Activated naive CD8-positive, alpha-beta T cell treated with anti-CD3 and anti-CD28 coated beads for 36 hours (primary cell): ENCODE results near the gene KCNH2. TPM values are rescaled to one million over a fixed set of nuclear protein-coding genes. Genes with fewer than 3 reads are reported as not detected.
A peak's percentile ranks its signal among the peaks of the same experiment; 100 is the strongest.

Experiments
- DNase-seq: peaks from one replicate; pipeline ENCODE4 v3.0.0; 2021
- H3K27ac Mint-ChIP-seq: one replicate; pipeline ENCODE4 v1.8.0; 2022; ENCODE audit warnings: mild to moderate bottlenecking, moderate library complexity, mixed read lengths
- H3K27me3 Mint-ChIP-seq: one replicate; pipeline ENCODE4 v1.8.0; 2022; ENCODE audit warnings: mild to moderate bottlenecking, mixed read lengths
- H3K36me3 Mint-ChIP-seq: one replicate; pipeline ENCODE4 v1.8.0; 2021; ENCODE audit warnings: mild to moderate bottlenecking, mixed read lengths
- H3K4me1 Mint-ChIP-seq: one replicate; pipeline ENCODE4 v1.8.0; 2021; ENCODE audit warnings: mixed read lengths
- H3K4me3 Mint-ChIP-seq: one replicate; pipeline ENCODE4 v1.8.0; 2022; ENCODE audit warnings: mild to moderate bottlenecking, moderate library complexity, mixed read lengths
- H3K9me3 Mint-ChIP-seq: one replicate; pipeline ENCODE4 v1.8.0; 2022; ENCODE audit warnings: mixed read lengths
- total RNA-seq, 2 experiments: library from RNA; stranded (reverse); gene quantifications; one replicate each; pipeline ENCODE4 v1.2.3, GENCODE V29; 2021

KCNH2 gene
- total RNA-seq, 2 experiments from 2014 or later, result 0.22 to 0.45 TPM

DNA sequence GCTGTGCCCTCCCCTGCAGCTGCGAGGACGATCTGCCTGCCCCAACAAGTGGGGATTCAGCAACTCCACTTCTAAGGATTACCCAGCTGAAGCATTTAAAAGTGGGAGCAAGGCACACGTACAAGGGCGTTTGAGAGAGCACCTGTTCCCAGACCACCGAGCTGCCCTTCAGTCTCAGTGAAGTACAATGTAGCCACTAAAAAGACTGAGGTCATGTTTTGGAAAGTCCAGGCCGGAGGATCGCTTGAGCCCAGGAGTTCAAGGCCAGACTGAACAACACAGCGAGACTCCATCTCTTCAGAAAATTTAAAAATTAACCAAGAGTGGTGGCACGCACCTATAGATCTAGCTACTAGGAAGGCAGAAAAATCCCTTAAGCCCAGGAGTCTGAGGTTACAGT is 27.4 kb upstream of the KCNH2 start:
- Mint-ChIP-seq H3K27me3 (no peaks in the 10 kb centered on the region), H3K36me3 (no peaks in the 10 kb centered on the region), H3K4me1 (peaks cover 15% of the 10 kb centered on the region), H3K9me3 (no peaks in the 10 kb centered on the region), H3K4me3 (no peak overlapping the region), H3K27ac (no peak overlapping the region)
- no peak for DNase-seq

- Mint-ChIP-seq H3K27ac (no peak overlapping the region), H3K9me3 (no peaks in the 10 kb centered on the region), H3K36me3 (no peaks in the 10 kb centered on the region), H3K27me3 (no peaks in the 10 kb centered on the region), H3K4me3 (no peak overlapping the region), H3K4me1 (peaks cover 10% of the 10 kb centered on the region)
- DNase-seq, result no peak
These were observed 25.5 kb upstream of the KCNH2 start for GRCh38 chr7:151003572-151003971.

- Mint-ChIP-seq H3K9me3 (no peaks in the 10 kb centered on the region), H3K4me3 (no peak overlapping the region), H3K4me1 (peaks cover 10% of the 10 kb centered on the region), H3K36me3 (no peaks in the 10 kb centered on the region), H3K27me3 (no peaks in the 10 kb centered on the region), H3K27ac (no peak overlapping the region)
- DNase-seq, result no peak
These were observed 23.4 kb upstream of the KCNH2 start for GRCh38 chr7:151001546-151001945.

GRCh38 chr7:151000897-151001495 is 22.9 kb upstream of the KCNH2 start:
- DNase-seq, result no peak
- peaks cover 12% of the 10 kb centered on the region for H3K4me1 Mint-ChIP-seq
- no peak overlapping the region for H3K27ac Mint-ChIP-seq
- H3K36me3 Mint-ChIP-seq, result no peaks in the 10 kb centered on the region
- no peaks in the 10 kb centered on the region for H3K9me3 Mint-ChIP-seq
- no peak overlapping the region for H3K4me3 Mint-ChIP-seq
- no peaks in the 10 kb centered on the region for H3K27me3 Mint-ChIP-seq

DNA sequence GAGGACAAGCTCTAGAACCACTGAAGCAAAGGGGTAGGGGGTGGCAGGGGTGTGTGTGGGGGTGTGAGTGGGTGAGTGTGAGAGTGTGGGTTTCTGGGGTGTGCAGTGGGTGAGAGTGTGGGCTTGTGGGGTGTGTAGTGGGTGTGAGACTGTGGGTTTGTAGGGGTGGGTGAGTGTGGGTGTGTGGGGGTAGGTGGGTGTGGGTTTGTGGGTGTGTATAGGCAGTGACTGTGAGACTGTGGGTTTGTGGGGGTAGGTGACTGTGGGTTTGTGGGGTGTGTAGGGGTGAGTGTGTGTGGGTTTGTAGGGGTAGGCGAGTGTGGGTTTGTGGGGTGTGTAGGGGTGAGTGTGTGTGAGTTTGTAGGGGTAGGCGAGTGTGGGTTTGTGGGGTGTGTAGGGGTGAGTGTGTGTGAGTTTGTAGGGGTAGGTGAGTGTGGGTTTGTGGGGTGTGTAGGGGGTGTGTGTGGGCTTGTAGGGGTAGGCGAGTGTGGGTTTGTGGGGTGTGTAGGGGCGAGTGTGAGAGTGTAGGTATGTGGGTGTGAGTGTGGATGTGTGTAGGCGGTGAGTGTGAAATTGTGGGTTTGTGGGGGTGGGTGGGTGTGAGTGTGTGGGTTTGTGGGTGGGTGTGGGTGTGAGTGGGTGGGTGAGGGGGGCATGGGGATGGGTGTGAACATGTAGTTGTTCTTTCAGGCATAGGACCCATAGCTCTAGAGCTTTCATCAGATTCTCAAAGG is 21.5 kb upstream of the KCNH2 start:
- no peaks in the 10 kb centered on the region for H3K27me3 Mint-ChIP-seq

DNA sequence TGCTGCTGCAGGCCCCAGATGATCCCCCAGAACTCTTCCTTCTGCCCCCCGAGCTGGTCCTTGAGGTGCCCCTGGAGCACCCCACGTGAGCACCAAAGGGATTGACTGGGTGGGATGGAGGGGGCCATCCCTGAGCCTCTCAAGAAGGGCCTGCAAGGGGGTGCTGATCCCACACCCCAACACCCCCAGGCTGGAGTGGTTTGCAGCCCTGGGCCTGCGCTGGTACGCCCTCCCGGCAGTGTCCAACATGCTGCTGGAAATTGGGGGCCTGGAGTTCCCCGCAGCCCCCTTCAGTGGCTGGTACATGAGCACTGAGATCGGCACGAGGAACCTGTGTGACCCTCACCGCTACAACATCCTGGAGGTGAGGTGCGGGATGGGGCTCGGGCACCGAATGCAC is 20.9 kb upstream of the KCNH2 start:
- Mint-ChIP-seq H3K4me1 (peaks cover 13% of the 10 kb centered on the region), H3K36me3 (no peaks in the 10 kb centered on the region), H3K9me3 (no peaks in the 10 kb centered on the region), H3K4me3 (no peak overlapping the region), H3K27ac (no peak overlapping the region), H3K27me3 (no peaks in the 10 kb centered on the region)
- no peak for DNase-seq

More for the DNA sequence above, 21.5 kb upstream of the KCNH2 start:
- no peaks in the 10 kb centered on the region for H3K9me3 Mint-ChIP-seq
- peaks cover 13% of the 10 kb centered on the region for H3K4me1 Mint-ChIP-seq
- H3K27ac Mint-ChIP-seq, result no peak overlapping the region
- no peaks in the 10 kb centered on the region for H3K36me3 Mint-ChIP-seq
- no peak overlapping the region for H3K4me3 Mint-ChIP-seq
- no peak for DNase-seq

DNA sequence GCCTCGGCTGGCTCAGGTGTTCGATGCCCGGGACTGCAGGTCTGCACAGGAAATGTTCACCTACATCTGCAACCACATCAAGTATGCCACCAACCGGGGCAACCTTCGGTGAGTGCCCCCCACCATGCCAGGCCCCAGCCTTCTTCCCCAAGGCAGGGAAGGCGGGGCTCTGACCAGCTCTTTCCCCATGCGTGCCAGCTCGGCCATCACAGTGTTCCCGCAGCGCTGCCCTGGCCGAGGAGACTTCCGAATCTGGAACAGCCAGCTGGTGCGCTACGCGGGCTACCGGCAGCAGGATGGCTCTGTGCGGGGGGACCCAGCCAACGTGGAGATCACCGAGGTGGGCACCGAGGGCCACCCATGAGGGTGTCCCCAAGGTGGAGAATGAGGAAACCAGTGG is 20.2 kb upstream of the KCNH2 start:
- Mint-ChIP-seq H3K9me3 (no peaks in the 10 kb centered on the region), H3K4me1 (peaks cover 13% of the 10 kb centered on the region), H3K27ac (no peak overlapping the region), H3K36me3 (no peaks in the 10 kb centered on the region), H3K4me3 (no peak overlapping the region), H3K27me3 (no peaks in the 10 kb centered on the region)
- no peak for DNase-seq

DNA sequence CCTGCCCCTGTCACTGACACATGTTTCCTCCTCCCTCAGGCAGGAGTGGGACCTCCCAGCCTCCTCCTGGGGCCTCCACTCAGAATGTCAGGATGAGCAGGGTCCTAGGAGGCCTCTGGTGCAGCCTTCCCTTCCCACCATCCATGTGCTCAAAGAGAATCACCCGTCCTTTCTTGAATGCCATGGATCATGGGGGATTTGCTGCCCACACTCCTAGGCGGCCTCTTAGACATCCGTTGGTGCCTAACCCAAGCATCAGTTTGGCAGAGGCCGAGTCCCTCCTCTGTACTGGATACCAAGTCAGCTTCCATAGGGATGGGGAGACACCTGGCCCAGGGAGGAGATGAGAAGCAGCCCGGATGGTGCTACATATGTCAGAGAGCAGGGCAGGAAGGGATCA is 19.7 kb upstream of the KCNH2 start:
- Mint-ChIP-seq H3K4me1 (peaks cover 13% of the 10 kb centered on the region), H3K27me3 (no peaks in the 10 kb centered on the region), H3K36me3 (no peaks in the 10 kb centered on the region), H3K4me3 (no peak overlapping the region), H3K27ac (no peak overlapping the region), H3K9me3 (no peaks in the 10 kb centered on the region)
- DNase-seq, result no peak

DNA sequence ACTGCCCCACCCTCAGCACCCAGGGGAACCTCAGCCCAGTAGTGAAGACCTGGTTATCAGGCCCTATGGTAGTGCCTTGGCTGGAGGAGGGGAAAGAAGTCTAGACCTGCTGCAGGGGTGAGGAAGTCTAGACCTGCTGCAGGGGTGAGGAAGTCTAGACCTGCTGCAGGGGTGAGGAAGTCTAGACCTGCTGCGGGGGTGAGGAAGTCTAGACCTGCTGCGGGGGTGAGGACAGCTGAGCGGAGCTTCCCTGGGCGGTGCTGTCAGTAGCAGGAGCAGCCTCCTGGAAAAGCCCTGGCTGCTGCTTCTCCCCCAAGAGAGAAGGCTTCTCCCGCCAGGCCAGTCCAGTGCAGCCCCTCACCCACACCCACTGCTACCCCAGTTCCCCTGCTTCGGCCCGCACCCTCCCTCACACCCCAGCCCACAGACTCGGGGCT is 19.0 kb upstream of the KCNH2 start:
- no peaks in the 10 kb centered on the region for H3K27me3 Mint-ChIP-seq
- peaks cover 2% of the 10 kb centered on the region for H3K36me3 Mint-ChIP-seq
- H3K4me3 Mint-ChIP-seq, result no peak overlapping the region
- H3K27ac Mint-ChIP-seq, result no peak overlapping the region
- peaks cover 2% of the 10 kb centered on the region for H3K9me3 Mint-ChIP-seq
- H3K4me1 Mint-ChIP-seq, result peaks cover 15% of the 10 kb centered on the region
- no peak for DNase-seq

GRCh38 chr7:150996376-150997074 is 18.4 kb upstream of the KCNH2 start:
- H3K4me3 Mint-ChIP-seq, result no peak overlapping the region
- no peak overlapping the region for H3K27ac Mint-ChIP-seq
- H3K4me1 Mint-ChIP-seq, result peaks cover 15% of the 10 kb centered on the region
- peaks cover 2% of the 10 kb centered on the region for H3K36me3 Mint-ChIP-seq
- peaks cover 2% of the 10 kb centered on the region for H3K9me3 Mint-ChIP-seq
- DNase-seq, result no peak
- H3K27me3 Mint-ChIP-seq, result no peaks in the 10 kb centered on the region

- no peaks in the 10 kb centered on the region for H3K27me3 Mint-ChIP-seq
- peaks cover 15% of the 10 kb centered on the region for H3K4me1 Mint-ChIP-seq
- peaks cover 17% of the 10 kb centered on the region for H3K9me3 Mint-ChIP-seq
- no peak for DNase-seq
- H3K4me3 Mint-ChIP-seq, result peak overlapping the region; percentile 34
- H3K27ac Mint-ChIP-seq, result no peak overlapping the region
- peaks cover 2% of the 10 kb centered on the region for H3K36me3 Mint-ChIP-seq
These were observed 16.9 kb upstream of the KCNH2 start for GRCh38 chr7:150994838-150995510.

- Mint-ChIP-seq H3K36me3 (peaks cover 2% of the 10 kb centered on the region), H3K27ac (no peak overlapping the region), H3K4me3 (no peak overlapping the region), H3K4me1 (peaks cover 15% of the 10 kb centered on the region), H3K27me3 (no peaks in the 10 kb centered on the region), H3K9me3 (peaks cover 20% of the 10 kb centered on the region)
- no peak for DNase-seq
These were observed 16.2 kb upstream of the KCNH2 start for GRCh38 chr7:150994141-150994837.

GRCh38 chr7:150993511-150993910 is 15.4 kb upstream of the KCNH2 start:
- peaks cover 20% of the 10 kb centered on the region for H3K9me3 Mint-ChIP-seq
- DNase-seq, result no peak
- peaks cover 2% of the 10 kb centered on the region for H3K36me3 Mint-ChIP-seq
- H3K27ac Mint-ChIP-seq, result no peak overlapping the region
- no peak overlapping the region for H3K4me3 Mint-ChIP-seq
- peaks cover 15% of the 10 kb centered on the region for H3K4me1 Mint-ChIP-seq
- peaks cover 1% of the 10 kb centered on the region for H3K27me3 Mint-ChIP-seq

- Mint-ChIP-seq H3K27ac (peak overlapping the region; percentile 68), H3K27me3 (peaks cover 8% of the 10 kb centered on the region), H3K9me3 (peaks cover 20% of the 10 kb centered on the region), H3K4me3 (no peak overlapping the region), H3K4me1 (peaks cover 19% of the 10 kb centered on the region), H3K36me3 (peaks cover 2% of the 10 kb centered on the region)
- no peak for DNase-seq
These were observed 14.7 kb upstream of the KCNH2 start for GRCh38 chr7:150992833-150993302.
